Breast epithelium (tissue), 4 donors: ENCODE data around the gene MORF4L1. TPM values are rescaled to one million over a fixed set of nuclear protein-coding genes. Genes with fewer than 3 reads are reported as not detected.
A peak's percentile ranks its signal among the peaks of the same experiment; 100 is the strongest.

Experiments used
- DNase-seq, 2 donors: peaks; one replicate each; pipeline ENCODE4 v3.0.0-alpha.2; 2019; ENCODE audit warnings: low spot score in 2 of 2
- H3K27ac ChIP-seq, 2 donors: fragments of 200-600 bp; sonication (generic) in 1 of 2; one replicate each; pipeline ENCODE4 v1.5.1; 2016 to 2019; ENCODE audit warnings: mild to moderate bottlenecking in 1 of 2
- H3K27me3 ChIP-seq, 2 donors: fragments of 200-600 bp; sonication (generic) in 1 of 2; one replicate each; pipeline versions ENCODE4 v1.5.1 to v1.6.0; 2017 to 2019; ENCODE audit warnings: control low read depth in 1 of 2, mild to moderate bottlenecking in 1 of 2
- H3K36me3 ChIP-seq: fragments of 200-600 bp; one replicate; pipeline ENCODE4 v1.5.1; 2019
- H3K4me1 ChIP-seq, 2 donors: fragments of 200-600 bp; sonication (generic); one replicate each; pipeline ENCODE4 v1.5.1; 2016 to 2019; ENCODE audit warnings: control low read depth in 1 of 2
- H3K4me3 ChIP-seq, 3 donors: fragments of 200-600 bp; sonication (generic); 1 replicate in 2 of 3; 2 replicates in 1 of 3; pipeline ENCODE4 v1.5.1; 2016 to 2019; ENCODE audit warnings: mild to moderate bottlenecking in 3 of 3, moderate library complexity in 2 of 3
- H3K9me3 ChIP-seq, 2 donors: fragments of 200-600 bp; sonication (generic) in 1 of 2; one replicate each; pipeline ENCODE4 v1.5.1; 2016 to 2019; ENCODE audit warnings: control low read depth in 1 of 2
- POLR2A ChIP-seq: fragments of 450-650 bp; IDR thresholded peaks from one replicate; pipeline ENCODE4 v1.6.1; 2016; ENCODE audit warnings: antibody characterized with exemption, mild to moderate bottlenecking, moderate library complexity
- POLR2AphosphoS5 ChIP-seq, 3 donors: sonication (generic); formaldehyde crosslinking; IDR thresholded peaks; one replicate each; pipeline ENCODE4 v1.6.1; 2017; ENCODE audit warnings: antibody characterized with exemption in 3 of 3
- intact Hi-C: fragments of 100-400 bp; cut with DNase I; formaldehyde crosslinking; loops from one replicate; pipeline ENCODE4 v1.15.1; 2023; ENCODE audit warnings: low total_unique reads
- total RNA-seq, 3 donors: library from RNA; depleted of rRNA; stranded (reverse); fragments of >200 nt; gene quantifications; one replicate each; pipeline ENCODE4 v1.1.0, GENCODE V29; 2016
- TF ChIP-seq, protein P1 (sequence below), 3 donors: fragments of 450-650 bp; IDR thresholded peaks; one replicate each; pipeline ENCODE4 v1.5.1; 2016 to 2017; ENCODE audit warnings: antibody characterized with exemption in 3 of 3, mild to moderate bottlenecking in 3 of 3, moderate library complexity in 3 of 3

The MORF4L1 gene
- total RNA-seq, 3 donors from 2014 or later, result 330 to 411 (median 350) TPM

DNA sequence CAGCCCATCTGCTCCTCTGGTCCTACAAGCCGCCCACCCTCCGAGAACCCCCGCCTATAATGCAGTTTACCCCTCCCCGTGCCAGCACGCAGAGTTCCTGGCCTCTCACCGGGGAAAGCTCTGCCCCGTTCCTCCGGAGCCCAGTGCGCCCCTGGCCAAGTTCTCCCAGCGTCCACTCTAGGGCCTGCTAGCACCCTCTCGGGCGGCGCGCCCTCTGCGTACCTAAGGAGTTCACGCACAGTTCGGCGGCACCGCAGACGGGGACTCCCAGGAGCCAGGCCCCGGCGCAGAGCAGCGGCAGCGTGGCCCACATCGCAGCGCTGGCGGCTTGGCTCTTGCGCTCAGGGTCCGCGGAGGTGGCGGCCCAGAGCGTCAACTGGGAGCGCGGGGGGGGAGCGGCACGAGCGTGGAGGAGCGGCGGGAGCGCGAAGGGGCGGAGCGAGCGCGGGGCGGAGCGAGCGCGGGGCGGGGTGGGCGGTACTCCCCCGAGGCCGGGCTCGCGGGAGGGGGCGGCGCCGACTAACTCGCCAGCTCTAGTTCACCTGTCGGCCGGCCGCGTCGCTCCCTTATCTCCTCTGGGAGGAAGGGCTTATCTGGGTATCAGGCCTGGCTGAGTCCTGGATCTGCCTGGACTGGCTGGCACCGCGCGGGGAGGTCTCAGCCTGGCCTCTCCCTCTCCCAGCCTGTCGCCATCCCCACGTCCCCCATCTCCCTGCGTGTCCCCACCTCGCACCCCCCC is 72.1 kb downstream of the MORF4L1 start, which contains the start of gene CTSH:
CTSH (minus strand) TSS at position 378 of the 739 bp plus-strand sequence; CDS start at position 313, 65 bp downstream.
- Histone ChIP-seq H3K4me1 (no peaks in the 10 kb centered on the region), H3K27me3 (no peaks in the 10 kb centered on the region), H3K4me3 (peak within 1 kb of the TSS; percentile 57 to 94 (median 66)), H3K27ac (peak within 1 kb of the TSS; percentile 75 to 82), H3K9me3 (no peaks in the 10 kb centered on the region), H3K36me3 (no peaks in the 10 kb centered on the region)
- intact Hi-C loops, result no loop called here
- TF ChIP-seq POLR2AphosphoS5 (IDR thresholded peaks at IDR 0.05), result peak; percentile 36 to 68 (median 41)
- TF ChIP-seq, protein P1, sequence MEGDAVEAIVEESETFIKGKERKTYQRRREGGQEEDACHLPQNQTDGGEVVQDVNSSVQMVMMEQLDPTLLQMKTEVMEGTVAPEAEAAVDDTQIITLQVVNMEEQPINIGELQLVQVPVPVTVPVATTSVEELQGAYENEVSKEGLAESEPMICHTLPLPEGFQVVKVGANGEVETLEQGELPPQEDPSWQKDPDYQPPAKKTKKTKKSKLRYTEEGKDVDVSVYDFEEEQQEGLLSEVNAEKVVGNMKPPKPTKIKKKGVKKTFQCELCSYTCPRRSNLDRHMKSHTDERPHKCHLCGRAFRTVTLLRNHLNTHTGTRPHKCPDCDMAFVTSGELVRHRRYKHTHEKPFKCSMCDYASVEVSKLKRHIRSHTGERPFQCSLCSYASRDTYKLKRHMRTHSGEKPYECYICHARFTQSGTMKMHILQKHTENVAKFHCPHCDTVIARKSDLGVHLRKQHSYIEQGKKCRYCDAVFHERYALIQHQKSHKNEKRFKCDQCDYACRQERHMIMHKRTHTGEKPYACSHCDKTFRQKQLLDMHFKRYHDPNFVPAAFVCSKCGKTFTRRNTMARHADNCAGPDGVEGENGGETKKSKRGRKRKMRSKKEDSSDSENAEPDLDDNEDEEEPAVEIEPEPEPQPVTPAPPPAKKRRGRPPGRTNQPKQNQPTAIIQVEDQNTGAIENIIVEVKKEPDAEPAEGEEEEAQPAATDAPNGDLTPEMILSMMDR (IDR thresholded peaks at IDR 0.05), result no peak
- DNase-seq, result peak in 1 of 2 donors; percentile 67

DNA sequence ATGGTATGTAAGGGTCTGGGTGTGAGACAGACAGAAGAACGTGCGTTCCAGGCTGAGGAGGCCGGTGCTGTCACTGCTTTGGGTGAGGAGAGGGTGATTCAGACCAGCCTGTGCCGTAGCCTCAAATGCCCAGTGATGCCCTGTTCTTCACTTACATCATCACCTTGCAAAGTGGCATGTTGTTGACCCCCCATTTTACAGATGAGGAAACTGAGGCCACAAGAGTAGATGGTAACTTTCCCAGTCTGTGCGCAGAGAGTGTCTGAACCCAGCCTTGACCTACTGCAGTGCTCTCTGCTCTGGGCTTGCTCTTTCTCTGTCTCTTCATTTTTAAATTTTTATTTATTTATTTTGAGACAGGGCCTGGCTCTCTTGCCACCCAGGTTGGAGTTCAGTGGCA is 73.8 kb downstream of the MORF4L1 start:
- no peak for DNase-seq
- Histone ChIP-seq H3K4me1 (peaks cover 0 to under 1% of the 10 kb centered on the region in 2 donors), H3K27me3 (no peaks in the 10 kb centered on the region), H3K36me3 (no peaks in the 10 kb centered on the region), H3K27ac (no peak overlapping the region), H3K4me3 (no peak overlapping the region), H3K9me3 (no peaks in the 10 kb centered on the region)
- TF ChIP-seq, protein P1 (IDR thresholded peaks at IDR 0.05), result no peak
- TF ChIP-seq POLR2AphosphoS5 (IDR thresholded peaks at IDR 0.05), result no peak
- no peak for TF ChIP-seq POLR2A
- intact Hi-C loops, result no loop called here

DNA sequence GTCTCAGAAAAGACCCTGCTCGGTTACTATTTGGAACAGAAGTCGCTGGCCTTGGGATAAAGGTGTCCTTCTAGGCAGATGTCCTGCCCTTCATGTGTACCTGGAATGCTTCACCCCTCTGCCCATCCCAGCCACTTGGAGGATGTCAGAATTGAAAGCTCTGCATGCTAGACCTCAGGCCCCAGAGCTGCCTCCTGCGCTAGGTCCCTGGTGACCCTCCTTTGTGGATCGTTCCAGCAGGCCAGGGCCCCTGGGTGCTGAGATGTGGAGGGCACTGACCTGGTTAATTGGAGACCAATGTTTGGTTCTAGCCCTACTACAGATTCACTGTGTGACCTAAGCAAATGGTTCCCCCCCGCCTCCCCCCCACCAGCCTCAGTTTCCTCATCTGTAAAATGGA is 74.8 kb downstream of the MORF4L1 start:
- Histone ChIP-seq H3K4me1 (peaks cover 0 to 5% of the 10 kb centered on the region in 2 donors), H3K27ac (no peak overlapping the region), H3K4me3 (no peak overlapping the region), H3K9me3 (no peaks in the 10 kb centered on the region), H3K36me3 (no peaks in the 10 kb centered on the region), H3K27me3 (no peaks in the 10 kb centered on the region)
- no peak for DNase-seq
- intact Hi-C loops, result no loop called here
- TF ChIP-seq POLR2A (no peak), POLR2AphosphoS5 (IDR thresholded peaks at IDR 0.05) (no peak)
- TF ChIP-seq, protein P1 (IDR thresholded peaks at IDR 0.05), result no peak

Other genes with a start within 250 kb of the MORF4L1 start
- gene CHRNB4, start 231.7 kb upstream of the MORF4L1 start, total RNA-seq, result not detected
- 1 to 10 TPM; 1.3 to 7.4 (median 6.2) TPM for gene ADAMTS7, start 61.4 kb upstream of the MORF4L1 start, total RNA-seq
- gene CTSH, start 72.2 kb downstream of the MORF4L1 start, total RNA-seq, result 100 to 1,000 TPM; 158 to 272 (median 163) TPM
- gene RASGRF1, start 217.9 kb downstream of the MORF4L1 start, total RNA-seq, result under 1 TPM in 2 of 3 donors, not detected in 1; 0.15 to 0.16 TPM